ENCODE data around the gene ZNF397. TPM values are rescaled to one million over a fixed set of nuclear protein-coding genes. Genes with fewer than 3 reads are reported as not detected.

Gene ZNF397
- total RNA-seq, 1 donor from 2014 or later = 48.7 TPM

DNA sequence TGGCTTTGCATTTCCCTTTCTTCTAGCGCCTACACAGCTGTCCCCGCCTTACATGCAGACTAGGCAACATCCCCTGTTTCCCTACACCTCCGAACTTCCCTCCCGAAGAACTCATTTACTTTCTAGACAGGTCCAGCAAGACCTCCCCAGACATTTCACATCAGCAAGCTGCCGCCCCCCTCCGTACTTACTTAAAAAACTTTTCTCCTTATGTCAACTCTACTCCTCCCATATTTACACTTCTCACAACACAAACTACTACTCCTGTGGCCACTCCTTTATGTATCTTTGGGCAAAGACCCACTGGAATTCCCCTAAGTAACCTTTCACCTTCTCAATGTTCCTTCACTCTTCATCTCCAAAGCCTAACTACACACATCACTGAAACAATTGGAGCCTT lies 20.4 kb upstream of the ZNF397 start:
- no peaks in the 10 kb centered on the region for H3K9me3 Mint-ChIP-seq
- H3K36me3 Mint-ChIP-seq (ENCODE audit: low read depth) = no peaks in the 10 kb centered on the region
- no peak for ATAC-seq (ENCODE audit: low read depth)
- ChIA-PET CTCF (no interaction called here), POLR2A (no interaction called here)
- no peak overlapping the region for H3K4me3 Mint-ChIP-seq
- TF ChIP-seq, protein P1, sequence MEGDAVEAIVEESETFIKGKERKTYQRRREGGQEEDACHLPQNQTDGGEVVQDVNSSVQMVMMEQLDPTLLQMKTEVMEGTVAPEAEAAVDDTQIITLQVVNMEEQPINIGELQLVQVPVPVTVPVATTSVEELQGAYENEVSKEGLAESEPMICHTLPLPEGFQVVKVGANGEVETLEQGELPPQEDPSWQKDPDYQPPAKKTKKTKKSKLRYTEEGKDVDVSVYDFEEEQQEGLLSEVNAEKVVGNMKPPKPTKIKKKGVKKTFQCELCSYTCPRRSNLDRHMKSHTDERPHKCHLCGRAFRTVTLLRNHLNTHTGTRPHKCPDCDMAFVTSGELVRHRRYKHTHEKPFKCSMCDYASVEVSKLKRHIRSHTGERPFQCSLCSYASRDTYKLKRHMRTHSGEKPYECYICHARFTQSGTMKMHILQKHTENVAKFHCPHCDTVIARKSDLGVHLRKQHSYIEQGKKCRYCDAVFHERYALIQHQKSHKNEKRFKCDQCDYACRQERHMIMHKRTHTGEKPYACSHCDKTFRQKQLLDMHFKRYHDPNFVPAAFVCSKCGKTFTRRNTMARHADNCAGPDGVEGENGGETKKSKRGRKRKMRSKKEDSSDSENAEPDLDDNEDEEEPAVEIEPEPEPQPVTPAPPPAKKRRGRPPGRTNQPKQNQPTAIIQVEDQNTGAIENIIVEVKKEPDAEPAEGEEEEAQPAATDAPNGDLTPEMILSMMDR (IDR thresholded peaks at IDR 0.05) = no peak
- H3K4me1 Mint-ChIP-seq = no peaks in the 10 kb centered on the region
- intact Hi-C loops (cut with micrococcal nuclease) = loop anchor here (10.0 kb wide), 1 partner anchor 1064 kb away; no protein-coding TSS in a partner anchor
- DNase-seq = no peak
- no peak overlapping the region for H3K27ac Mint-ChIP-seq
- H3K27me3 Mint-ChIP-seq = peaks cover 10% of the 10 kb centered on the region

DNA sequence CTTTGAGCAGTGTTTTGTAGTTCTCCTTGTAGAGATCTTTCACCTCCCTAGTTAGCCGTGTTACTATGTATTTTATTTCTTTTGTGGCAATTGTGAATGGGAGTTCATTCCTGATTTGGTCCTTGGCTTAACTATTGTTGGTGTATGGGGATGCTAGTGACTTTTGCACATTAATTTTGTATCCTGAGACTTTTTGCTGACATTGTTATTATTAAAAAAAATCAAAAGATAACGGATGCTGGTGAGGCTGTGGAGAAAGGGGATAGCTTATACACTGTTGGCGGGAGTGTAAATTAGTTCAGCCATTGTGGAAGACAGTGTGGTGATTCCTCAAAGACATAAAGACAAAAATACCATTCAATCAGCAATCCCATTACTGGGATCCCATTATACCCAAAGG lies 17.0 kb upstream of the ZNF397 start:
- TF ChIP-seq, protein P1 (IDR thresholded peaks at IDR 0.05) = no peak
- Mint-ChIP-seq H3K4me3 (no peak overlapping the region), H3K4me1 (no peaks in the 10 kb centered on the region), H3K9me3 (no peaks in the 10 kb centered on the region), H3K36me3 (ENCODE audit: low read depth) (no peaks in the 10 kb centered on the region), H3K27me3 (peaks cover 4% of the 10 kb centered on the region), H3K27ac (no peak overlapping the region)
- POLR2A ChIA-PET = no interaction called here
- no peak for DNase-seq
- no peak for ATAC-seq (ENCODE audit: low read depth)
- intact Hi-C loops (cut with micrococcal nuclease) = loop anchor here (10.0 kb wide), 1 partner anchor 1061 kb away; no protein-coding TSS in a partner anchor
- CTCF ChIA-PET = no interaction called here

DNA sequence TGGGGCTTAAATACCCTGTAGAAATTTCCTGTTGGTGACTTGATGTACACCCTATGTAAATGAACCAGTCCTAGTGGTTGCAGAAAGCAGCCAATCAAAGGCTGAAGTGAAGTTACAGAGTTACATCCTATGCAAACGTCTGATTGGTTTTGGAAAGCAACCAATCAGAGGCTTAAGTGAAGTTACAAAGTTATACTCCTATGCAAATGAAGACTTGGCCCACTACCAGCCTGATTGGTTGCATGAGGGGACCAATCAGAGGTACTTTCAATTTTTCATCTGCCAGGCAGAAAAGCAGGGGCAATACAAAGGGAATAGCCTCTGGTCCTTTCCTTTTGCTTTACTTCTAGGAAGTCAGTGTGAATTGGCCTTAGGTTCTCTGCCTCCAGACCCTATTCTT lies 13.6 kb upstream of the ZNF397 start:
- H3K36me3 Mint-ChIP-seq (ENCODE audit: low read depth) = no peaks in the 10 kb centered on the region
- CTCF ChIA-PET = no interaction called here
- no peaks in the 10 kb centered on the region for H3K9me3 Mint-ChIP-seq
- intact Hi-C loops (cut with micrococcal nuclease) = loop anchor here (10.0 kb wide), 1 partner anchor 1058 kb away; no protein-coding TSS in a partner anchor
- DNase-seq (no peak), ATAC-seq (ENCODE audit: low read depth) (no peak)
- H3K4me1 Mint-ChIP-seq = peaks cover 3% of the 10 kb centered on the region
- no peak overlapping the region for H3K27ac Mint-ChIP-seq
- H3K4me3 Mint-ChIP-seq = no peak overlapping the region
- peaks cover 4% of the 10 kb centered on the region for H3K27me3 Mint-ChIP-seq
- TF ChIP-seq, protein P1 (IDR thresholded peaks at IDR 0.05) = no peak
- POLR2A ChIA-PET = no interaction called here

DNA sequence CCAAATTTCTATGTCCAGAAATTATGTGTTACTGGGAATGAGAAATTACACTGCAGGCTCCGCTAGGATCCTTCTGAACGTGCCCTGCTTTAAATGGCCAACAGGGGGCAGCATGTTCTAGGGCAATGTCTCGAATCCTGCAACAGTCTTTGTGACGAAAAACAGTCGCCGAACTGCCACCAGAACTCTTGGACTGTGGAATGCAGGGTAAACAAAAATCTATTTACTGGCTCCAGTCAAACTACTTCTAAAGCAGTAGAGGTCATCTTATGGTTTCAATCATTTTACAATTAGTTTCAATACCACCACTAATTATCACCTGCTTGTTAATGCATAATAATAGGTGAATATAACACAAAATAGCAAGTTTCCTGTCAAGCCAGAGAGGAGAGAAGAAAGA lies 9.8 kb upstream of the ZNF397 start:
- Mint-ChIP-seq H3K27ac (no peak overlapping the region), H3K4me1 (peaks cover 3% of the 10 kb centered on the region), H3K36me3 (ENCODE audit: low read depth) (no peaks in the 10 kb centered on the region), H3K27me3 (no peaks in the 10 kb centered on the region), H3K9me3 (no peaks in the 10 kb centered on the region), H3K4me3 (peak overlapping the region; percentile 36)
- ChIA-PET CTCF (interaction anchor here (0.6 to 6.1 kb wide), 12 partner anchors 58 to 224 kb away, joined by 3 to 73 read pairs (median 4); partner anchors contain the start of gene ZSCAN30), POLR2A (interaction anchor here (1.4 to 1.8 kb wide), 2 partner anchors 10 to 36 kb away, joined by 3 to 7 read pairs; partner anchors contain the start of gene ZNF397)
- intact Hi-C loops (cut with micrococcal nuclease) = loop anchor here (1.0 to 5.0 kb wide), 9 partner anchors 36 to 720 kb away; partner anchors contain the start of gene ZNF24
- DNase-seq (peak; percentile 49), ATAC-seq (ENCODE audit: low read depth) (peak; percentile 97)
- TF ChIP-seq, protein P1 (IDR thresholded peaks at IDR 0.05) = peak; percentile 75

DNA sequence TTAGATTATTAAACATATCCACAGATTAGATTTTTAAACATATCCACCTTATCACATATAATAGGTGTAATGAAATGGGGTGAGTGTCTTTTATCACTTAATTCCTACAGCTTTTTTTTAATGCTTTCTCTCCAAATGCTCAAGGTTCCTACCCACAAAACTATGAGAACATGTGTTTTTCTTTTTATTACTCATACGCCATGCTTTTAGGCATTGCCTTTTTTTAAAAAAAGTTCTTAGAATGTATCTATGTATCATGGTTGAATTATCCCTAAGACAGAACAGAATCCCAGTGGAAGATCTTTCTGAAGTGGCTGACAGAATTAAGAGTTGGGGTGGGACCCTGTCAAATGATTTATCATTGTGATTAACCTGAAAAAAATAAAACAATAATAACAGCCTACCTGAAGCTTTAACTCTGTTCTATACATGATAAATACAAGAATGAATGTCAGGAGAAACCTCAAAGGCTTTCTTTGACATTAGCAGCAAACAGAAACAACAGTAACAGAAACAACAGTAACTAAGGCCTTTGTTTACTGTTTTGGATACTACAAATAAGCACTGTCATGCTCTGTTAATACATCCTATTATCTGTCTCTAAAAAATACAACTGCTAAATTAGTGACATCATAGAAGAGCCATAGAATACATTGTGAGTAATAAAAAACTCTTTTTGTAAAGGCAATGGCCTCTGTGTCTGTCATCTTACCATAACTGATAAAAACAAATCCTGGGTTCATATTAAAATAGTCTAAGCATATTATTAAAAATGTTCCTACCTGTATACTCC lies 4.1 kb upstream of the ZNF397 start:
- POLR2A ChIA-PET = no interaction called here
- Mint-ChIP-seq H3K4me3 (no peak overlapping the region), H3K27ac (no peak overlapping the region), H3K36me3 (ENCODE audit: low read depth) (peaks cover 12% of the 10 kb centered on the region), H3K4me1 (peaks cover 6% of the 10 kb centered on the region), H3K9me3 (no peaks in the 10 kb centered on the region), H3K27me3 (no peaks in the 10 kb centered on the region)
- TF ChIP-seq, protein P1 (IDR thresholded peaks at IDR 0.05) = no peak
- intact Hi-C loops (cut with micrococcal nuclease) = no loop called here
- DNase-seq (no peak), ATAC-seq (ENCODE audit: low read depth) (no peak)
- CTCF ChIA-PET = no interaction called here

Measured in activated B cell treated with CpG ODN at 0.5 μM for 24 hours (primary cell).